HG03196 (cell line): ENCODE data around the gene SLC44A1.
A peak's percentile ranks its signal among the peaks of the same experiment; 100 is the strongest.

Experiments used
- ATAC-seq: cut with Tn5 transposase; IDR thresholded peaks from one replicate; pipeline ENCODE4 v1.9.1; 2021; ENCODE audit not compliant: unreplicated experiment

Gene SLC44A1

GRCh38 chr9:105449081-105449480 lies 204.6 kb downstream of the SLC44A1 start:
- no peak for ATAC-seq

GRCh38 chr9:105452185-105452584 lies 207.7 kb downstream of the SLC44A1 start:
- no peak for ATAC-seq

GRCh38 chr9:105455836-105456475 lies 211.5 kb downstream of the SLC44A1 start:
- no peak for ATAC-seq

- no peak for ATAC-seq
These were observed 213.3 kb downstream of the SLC44A1 start for GRCh38 chr9:105457560-105458294.

- no peak for ATAC-seq
These were observed 214.0 kb downstream of the SLC44A1 start for GRCh38 chr9:105458404-105458803.

GRCh38 chr9:105459336-105459735 lies 214.9 kb downstream of the SLC44A1 start:
- no peak for ATAC-seq

- no peak for ATAC-seq
These were observed 222.5 kb downstream of the SLC44A1 start for GRCh38 chr9:105466898-105467455.

- no peak for ATAC-seq
These were observed 224.4 kb downstream of the SLC44A1 start for GRCh38 chr9:105468875-105469274.

- ATAC-seq, result no peak
These were observed 228.8 kb downstream of the SLC44A1 start for GRCh38 chr9:105473221-105473620.

- no peak for ATAC-seq
These were observed 230.9 kb downstream of the SLC44A1 start for GRCh38 chr9:105475302-105475701.

GRCh38 chr9:105479846-105480245 lies 235.4 kb downstream of the SLC44A1 start:
- ATAC-seq, result no peak

- ATAC-seq, result peak; percentile 65
These were observed 239.2 kb downstream of the SLC44A1 start for GRCh38 chr9:105483618-105484017.

- ATAC-seq, result no peak
These were observed 239.8 kb downstream of the SLC44A1 start for GRCh38 chr9:105484226-105484625.

- no peak for ATAC-seq
These were observed 240.7 kb downstream of the SLC44A1 start for GRCh38 chr9:105485131-105485530.
